Measurements from ENCODE around the gene CD160. TPM values are rescaled to one million over a fixed set of nuclear protein-coding genes. Genes with fewer than 3 reads are reported as not detected.
"Not testable (repeated sequence)": the region's sequence is repeated elsewhere in the genome, so short reads cannot be mapped to it uniquely, and the experiment has no call there.

CD160 gene
- total RNA-seq (under 1 TPM in 3 of 7 donors, not detected in 4; 0.15 to 0.25 (median 0.20) TPM), polyA plus RNA-seq (1 to 10 TPM in 1 of 2 donors, under 1 TPM in 1; 0.10 to 1.9 TPM)
- long read RNA-seq, donor 1, partial matches to known transcripts: 0 of 1 reads
- long read RNA-seq, donor 1, other reads (novel, unspliced or antisense): 1 of 1 reads
- long read RNA-seq, donor 2, partial matches to known transcripts: 6 of 6 reads
- long read RNA-seq, donor 2, other reads (novel, unspliced or antisense): 0 of 6 reads
- long read RNA-seq, donor 3: 0 reads

GRCh38 chr1:145719230-145720079 lies at the start of gene CD160:
Gene CD160 (plus strand): TSS chr1:145719499. CDS start chr1:145728328, 8,829 bp downstream.
- Histone ChIP-seq H3K27me3 (no peaks in the 10 kb centered on the region), H3K4me1 (ENCODE audit: insufficient read depth) (peaks cover 3% of the 10 kb centered on the region), H3K36me3 (no peaks in the 10 kb centered on the region), H3K27ac (no peak within 1 kb of the TSS), H3K9me3 (no peaks in the 10 kb centered on the region), H3K4me3 (no peak within 1 kb of the TSS)
- no peak for TF ChIP-seq EP300 (IDR thresholded peaks at IDR 0.05)
- no peak for TF ChIP-seq CTCF (IDR thresholded peaks at IDR 0.05)
- no peak for TF ChIP-seq POLR2A (IDR thresholded peaks at IDR 0.05)
- intact Hi-C loops (cut with DNase I): no loop called here
- 85 to 87% (median 87%) methylated on average over 12 of the region's 12 CpGs for WGBS, 3 donors
- DNase-seq: no peak

- H3K36me3 ChIP-seq; DNase-seq; H3K9me3 ChIP-seq; intact Hi-C loops (cut with DNase I); H3K27ac ChIP-seq; H3K4me1 ChIP-seq (ENCODE audit: insufficient read depth); H3K27me3 ChIP-seq; H3K4me3 ChIP-seq: not testable (repeated sequence)
- WGBS, 3 donors: 38 to 73% (median 71%) methylated on average over 1 to 2 of the region's 3 CpGs
These were observed 48.1 kb upstream of the CD160 start for GRCh38 chr1:145670995-145671745.

- intact Hi-C loops (cut with DNase I); DNase-seq; H3K27me3 ChIP-seq; H3K4me3 ChIP-seq; H3K36me3 ChIP-seq; H3K9me3 ChIP-seq; H3K27ac ChIP-seq; H3K4me1 ChIP-seq (ENCODE audit: insufficient read depth): not testable (repeated sequence)
- WGBS, 3 donors: no CpG with 5 or more reads among the region's 1 CpG
These were observed 46.1 kb upstream of the CD160 start for GRCh38 chr1:145673217-145673616.

GRCh38 chr1:145684858-145685257 lies 34.4 kb upstream of the CD160 start:
- H3K27me3 ChIP-seq; DNase-seq; H3K4me1 ChIP-seq (ENCODE audit: insufficient read depth); H3K36me3 ChIP-seq; H3K4me3 ChIP-seq; H3K27ac ChIP-seq; H3K9me3 ChIP-seq; intact Hi-C loops (cut with DNase I): not testable (repeated sequence)
- WGBS, 3 donors: 93% methylated on average over 2 of the region's 3 CpGs; no CpG with 5 or more reads in 2 of the 3 donors

GRCh38 chr1:145686078-145686477 lies 33.2 kb upstream of the CD160 start:
- intact Hi-C loops (cut with DNase I); H3K27me3 ChIP-seq: not testable (repeated sequence)

GRCh38 chr1:145688328-145688727 lies 31.0 kb upstream of the CD160 start:
- WGBS, 3 donors: 62 to 75% (median 70%) methylated on average over 4 of the region's 4 CpGs
- TF ChIP-seq EP300 (IDR thresholded peaks at IDR 0.05): no peak
- no peak for TF ChIP-seq CTCF (IDR thresholded peaks at IDR 0.05)
- DNase-seq: no peak
- Histone ChIP-seq H3K27me3 (no peaks in the 10 kb centered on the region), H3K36me3 (no peaks in the 10 kb centered on the region), H3K9me3 (no peaks in the 10 kb centered on the region), H3K4me3 (no peak overlapping the region), H3K27ac (no peak overlapping the region), H3K4me1 (ENCODE audit: insufficient read depth) (no peaks in the 10 kb centered on the region)
- intact Hi-C loops (cut with DNase I): no loop called here

More at GRCh38 chr1:145686078-145686477, 33.2 kb upstream of the CD160 start:
- not testable (repeated sequence) for H3K36me3 ChIP-seq; H3K4me1 ChIP-seq (ENCODE audit: insufficient read depth); H3K27ac ChIP-seq; DNase-seq; H3K4me3 ChIP-seq; H3K9me3 ChIP-seq
- WGBS, 3 donors: 79 to 100% (median 89%) methylated on average over 1 of the region's 1 CpG

Data from ovary (tissue), 10 donors.